Hematopoietic multipotent progenitor cell (in vitro differentiated cells): ENCODE measurements around the gene PAX5. TPM values are rescaled to one million over a fixed set of nuclear protein-coding genes. Genes with fewer than 3 reads are reported as not detected.
"Not testable (repeated sequence)": the region's sequence is repeated elsewhere in the genome, so short reads cannot be mapped to it uniquely, and the experiment has no call there.

Experiments
- DNase-seq, 3 donors: peaks; one replicate each; pipeline ENCODE4 v3.0.0-alpha.2; 2011 to 2015; ENCODE audit warnings: low read depth in 2 of 3, low spot score in 2 of 3
- total RNA-seq: library from RNA; depleted of rRNA; stranded (reverse); fragments of >200 nt; gene quantifications from one replicate; pipeline ENCODE4 v1.2.3, GENCODE V29; 2012

PAX5 gene
- total RNA-seq, 1 donor: 3.0 TPM

GRCh38 chr9:36888551-36888950 lies 145.5 kb downstream of the PAX5 start:
- no peak for DNase-seq

- DNase-seq: no peak
These were observed 149.3 kb downstream of the PAX5 start for GRCh38 chr9:36884721-36885120.

- no peak for DNase-seq
These were observed 151.5 kb downstream of the PAX5 start for GRCh38 chr9:36882594-36882993.

DNA sequence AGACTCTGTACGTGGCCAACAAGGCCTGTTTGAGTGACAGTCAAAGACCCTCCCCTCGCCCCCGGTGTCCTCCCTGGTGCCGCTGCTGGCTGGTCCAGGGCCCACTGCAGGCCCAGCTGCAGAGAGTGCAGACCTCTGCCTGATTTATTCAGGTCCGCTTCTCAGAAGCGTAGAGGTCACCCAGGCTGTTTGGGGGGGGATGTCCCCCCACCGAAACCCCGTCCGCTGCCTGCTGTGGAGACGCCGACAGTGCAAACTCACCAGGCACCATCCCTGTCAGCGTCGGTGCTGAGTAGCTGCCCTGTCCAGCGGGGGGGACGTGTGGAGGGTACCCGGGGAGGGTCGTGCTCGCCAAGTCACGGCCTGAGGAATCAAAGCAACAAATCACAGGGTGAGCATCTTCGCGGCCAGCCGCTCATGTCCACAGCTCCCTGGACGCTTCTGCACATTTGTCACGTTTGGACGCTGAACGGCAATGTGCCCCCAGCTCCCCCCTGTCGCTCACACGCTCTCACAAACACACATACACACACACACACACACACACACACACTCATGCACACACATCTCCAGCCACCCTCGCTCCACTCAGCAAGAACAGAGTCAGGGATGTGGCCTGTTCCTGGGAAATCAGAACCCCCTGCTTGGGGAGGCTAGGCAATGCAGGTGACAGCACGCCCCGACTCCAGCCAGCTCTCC lies 152.2 kb downstream of the PAX5 start:
- no peak for DNase-seq

- DNase-seq: no peak
These were observed 152.8 kb downstream of the PAX5 start for GRCh38 chr9:36881316-36881715.

DNA sequence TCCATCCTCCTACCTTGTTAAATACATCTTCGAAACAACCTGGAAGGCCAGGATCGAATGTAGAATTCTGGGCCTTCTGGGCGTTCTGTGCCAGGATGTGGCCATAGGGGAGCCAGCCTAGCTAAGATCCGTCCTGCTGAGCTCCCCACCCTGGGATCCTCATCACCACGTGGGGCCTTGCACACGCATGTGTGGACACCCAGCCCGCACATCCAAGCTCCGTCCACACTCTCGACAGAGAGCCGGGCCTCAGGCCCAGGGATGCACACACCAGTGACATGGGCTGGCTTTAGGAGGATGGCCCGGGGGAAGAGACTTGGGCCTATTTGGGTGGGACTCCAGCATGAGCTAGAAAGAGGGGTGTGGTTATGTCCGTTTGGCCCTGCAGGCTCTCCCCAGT lies 154.0 kb downstream of the PAX5 start:
- DNase-seq: no peak

GRCh38 chr9:36878986-36879982 lies 154.8 kb downstream of the PAX5 start:
- no peak for DNase-seq

GRCh38 chr9:36877239-36877638 lies 156.8 kb downstream of the PAX5 start:
- DNase-seq: no peak

GRCh38 chr9:36876056-36876455 lies 158.0 kb downstream of the PAX5 start:
- no peak for DNase-seq

DNA sequence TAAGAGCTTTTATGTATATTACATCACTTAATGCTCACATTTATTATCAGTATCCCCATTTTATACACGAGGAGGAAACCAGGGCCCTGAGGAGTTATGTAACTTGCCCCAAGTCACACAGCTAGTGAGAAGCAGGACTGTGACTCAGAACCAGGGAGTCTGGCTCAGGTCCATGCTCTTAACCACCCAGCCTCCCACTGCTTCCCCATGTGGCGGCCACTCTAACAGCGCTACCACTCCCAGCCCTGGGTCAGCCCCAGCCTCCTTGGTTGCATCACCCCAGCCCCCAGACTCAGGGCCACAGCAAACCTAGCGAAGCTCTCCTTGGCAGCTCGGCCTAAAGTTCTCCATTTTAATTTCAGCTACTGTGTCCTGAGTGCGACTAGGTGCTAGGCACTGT lies 159.1 kb downstream of the PAX5 start:
- DNase-seq: no peak

DNA sequence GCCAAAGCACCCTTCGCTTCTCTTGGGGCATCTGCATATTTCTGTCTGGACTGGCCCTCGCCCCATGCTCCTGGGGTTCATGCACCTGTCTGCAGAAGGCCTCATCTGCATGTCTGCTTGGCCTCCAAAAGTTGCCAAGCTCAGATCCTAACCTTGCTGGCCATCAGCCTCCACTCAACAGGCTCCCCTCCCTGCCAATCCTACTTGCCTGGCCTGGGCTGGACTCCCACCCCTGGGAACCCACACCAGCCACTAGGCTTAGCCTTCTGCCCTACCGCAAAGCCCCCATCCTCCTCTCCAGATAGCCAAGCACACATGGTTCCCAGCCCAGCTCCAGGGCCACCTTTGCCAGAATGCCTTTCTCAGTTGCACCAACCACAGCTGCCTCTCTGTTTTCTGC lies 159.8 kb downstream of the PAX5 start:
- DNase-seq: no peak

DNA sequence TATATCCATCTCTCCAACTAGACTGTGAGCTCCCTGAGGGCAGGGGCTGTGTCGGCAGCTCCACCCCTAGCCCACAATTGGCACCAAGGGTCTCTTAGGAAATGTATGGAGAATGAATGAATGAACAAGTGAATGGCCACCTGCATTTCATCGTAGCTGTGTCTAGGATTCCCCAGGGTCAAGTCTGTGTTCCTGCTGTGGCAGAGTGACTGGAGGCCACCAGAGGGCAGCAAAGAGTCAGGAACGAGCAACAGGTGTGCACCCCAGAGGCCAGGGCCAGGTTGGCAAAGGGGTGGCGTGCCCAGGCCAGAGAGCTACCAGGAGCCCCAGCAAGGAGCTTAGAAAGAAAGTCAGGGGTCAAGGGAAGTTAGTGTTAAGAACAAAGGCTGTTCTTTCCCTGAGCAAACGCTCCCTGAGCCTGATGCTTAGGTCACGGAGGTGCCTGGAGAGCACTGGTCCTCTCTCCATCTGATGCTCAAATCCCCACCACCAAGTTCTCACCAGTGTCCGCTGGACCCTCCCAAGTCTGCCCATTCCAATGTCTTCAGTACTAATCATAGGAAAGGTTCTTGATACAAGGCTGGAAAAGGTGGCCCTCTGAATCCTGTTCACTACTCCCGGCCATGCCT lies 160.7 kb downstream of the PAX5 start:
- DNase-seq: peak; percentile 39 to 74 (median 63)

GRCh38 chr9:36872641-36873040 lies 161.4 kb downstream of the PAX5 start:
- no peak for DNase-seq

- DNase-seq: no peak
These were observed 162.5 kb downstream of the PAX5 start for GRCh38 chr9:36871606-36872005.

GRCh38 chr9:36870960-36871359 lies 163.1 kb downstream of the PAX5 start:
- no peak for DNase-seq

GRCh38 chr9:36869605-36870004 lies 164.5 kb downstream of the PAX5 start:
- DNase-seq: not testable (repeated sequence)

- no peak for DNase-seq
These were observed 165.3 kb downstream of the PAX5 start for GRCh38 chr9:36868586-36869282.

DNA sequence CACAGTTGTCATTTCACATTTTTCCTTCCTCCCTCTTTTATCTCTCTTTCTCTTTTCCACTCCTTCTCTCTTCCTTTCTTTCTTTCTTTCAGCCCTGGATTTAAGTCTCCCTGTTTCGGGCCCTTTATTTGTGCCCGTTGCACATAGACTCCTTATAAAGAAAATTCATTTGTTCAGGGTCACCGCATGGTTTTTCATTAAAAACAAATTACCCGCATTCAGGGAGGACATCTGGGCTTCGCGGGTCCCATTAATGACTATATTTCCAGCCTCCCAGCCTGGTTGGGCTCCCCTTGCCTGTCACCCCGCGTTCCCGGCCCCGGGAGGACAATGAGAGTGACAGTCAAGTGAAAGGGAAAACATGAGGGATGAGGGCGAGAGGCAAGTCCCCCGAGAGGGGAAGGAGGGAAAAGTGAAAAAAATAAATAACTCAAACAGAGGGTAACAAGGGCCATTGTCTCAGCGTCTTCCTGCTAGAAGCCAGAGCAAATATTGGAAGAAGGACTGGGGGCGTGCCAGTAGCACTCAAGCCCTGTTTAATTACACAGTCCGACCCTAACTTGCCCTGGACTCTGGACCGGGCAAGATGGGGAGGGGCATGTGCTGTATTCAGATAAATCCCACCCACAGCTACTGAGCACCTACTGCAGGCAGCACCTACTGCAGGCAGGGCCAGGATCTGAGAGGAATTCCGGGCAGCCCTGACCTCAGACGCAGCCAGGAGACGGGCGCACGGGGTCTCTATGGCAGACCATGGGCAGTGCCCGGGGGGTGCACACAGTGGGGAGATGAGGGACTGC lies 166.2 kb downstream of the PAX5 start:
- no peak for DNase-seq

GRCh38 chr9:36867241-36867640 lies 166.8 kb downstream of the PAX5 start:
- DNase-seq: no peak

- DNase-seq: no peak
These were observed 167.2 kb downstream of the PAX5 start for GRCh38 chr9:36866840-36867239.
